GM10847 (cell line): ENCODE results near the gene IDS.

ENCODE experiments used
- POLR2A ChIP-seq: IDR thresholded peaks from 2 replicates; pipeline ENCODE4 v1.6.1; 2011; ENCODE audit not compliant: insufficient read length; ENCODE audit errors: extremely low read depth

The IDS gene

DNA sequence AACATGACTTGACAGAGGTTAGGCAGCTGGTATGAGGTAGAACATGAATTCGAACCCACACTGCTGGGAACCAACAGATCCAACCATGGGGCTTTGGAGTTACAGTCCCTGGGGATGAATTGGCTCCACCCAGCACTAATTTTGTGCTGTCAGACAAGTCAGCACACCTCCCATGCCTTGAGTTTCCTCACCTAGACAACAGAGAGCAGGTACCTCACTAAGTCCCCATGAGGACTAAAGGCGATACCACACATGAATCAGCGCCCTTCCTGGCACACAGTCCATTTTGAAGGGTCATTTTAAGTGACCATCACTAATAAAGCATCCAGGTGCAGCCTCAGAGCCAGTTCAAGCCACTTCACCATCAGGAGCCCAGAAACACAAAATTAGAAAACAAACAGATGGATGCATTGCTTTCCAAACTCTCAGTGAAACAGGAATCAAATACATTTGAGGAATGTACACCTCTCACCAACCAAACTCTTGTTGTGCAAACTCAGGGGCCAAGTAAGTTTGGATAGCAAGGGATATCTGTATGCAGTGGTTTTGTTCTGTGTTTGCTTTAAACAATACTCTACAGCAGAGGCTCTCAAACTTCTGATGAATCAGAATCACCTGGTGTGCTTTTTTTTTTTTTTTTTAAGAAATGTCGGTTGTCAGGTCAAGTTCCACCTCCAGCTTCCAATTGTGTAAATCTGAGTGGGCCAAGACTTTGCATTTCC is 10.1 kb downstream of the IDS start:
- TF ChIP-seq POLR2A: no peak

GRCh38 chrX:149493567-149494562 is 11.2 kb downstream of the IDS start:
- no peak for TF ChIP-seq POLR2A

- no peak for TF ChIP-seq POLR2A
These were observed 13.3 kb downstream of the IDS start for GRCh38 chrX:149491812-149492211.

- no peak for TF ChIP-seq POLR2A
These were observed 15.0 kb downstream of the IDS start for GRCh38 chrX:149490100-149490499.

DNA sequence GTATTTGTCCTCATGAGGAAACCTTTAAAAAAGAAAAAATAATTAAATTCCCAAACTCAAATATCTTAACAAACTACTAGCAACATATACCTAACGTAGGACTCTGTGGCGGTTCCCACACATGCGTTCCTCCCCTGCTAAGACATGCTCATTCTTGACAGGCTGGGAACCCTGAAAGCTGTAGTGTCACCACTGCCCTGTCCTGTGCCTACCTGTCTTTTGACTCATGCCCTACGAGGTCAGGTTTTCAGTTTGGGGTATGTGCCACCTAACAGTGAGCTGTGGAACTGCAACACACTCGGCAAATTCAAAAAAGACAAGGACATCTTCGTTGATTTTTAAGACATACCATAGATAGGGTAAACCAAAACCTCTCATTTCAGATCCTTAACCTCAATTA is 17.8 kb downstream of the IDS start:
- no peak for TF ChIP-seq POLR2A

- no peak for TF ChIP-seq POLR2A
These were observed 28.6 kb downstream of the IDS start for GRCh38 chrX:149476513-149476912.

- TF ChIP-seq POLR2A: no peak
These were observed 31.1 kb downstream of the IDS start for GRCh38 chrX:149473966-149474365.

DNA sequence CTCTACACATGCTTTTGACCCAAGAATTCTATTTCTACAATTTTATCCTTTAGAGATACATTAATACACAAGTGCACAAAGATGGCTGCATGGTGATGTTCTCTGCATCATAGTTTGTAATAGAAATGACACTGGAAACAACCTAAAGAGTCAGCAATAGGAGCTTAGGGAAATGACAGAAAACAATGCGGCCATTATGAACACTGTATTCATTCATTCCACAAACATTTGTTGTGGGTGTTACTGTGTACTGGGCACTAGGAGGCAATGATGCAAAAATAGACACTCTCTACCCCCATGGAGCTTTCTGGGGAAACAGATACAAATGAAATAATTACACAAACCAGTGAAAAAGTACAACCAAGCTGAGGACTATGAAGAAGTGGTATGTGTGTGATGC is 32.0 kb downstream of the IDS start:
- TF ChIP-seq POLR2A: no peak

- no peak for TF ChIP-seq POLR2A
These were observed 32.5 kb downstream of the IDS start for GRCh38 chrX:149472625-149473024.

- no peak for TF ChIP-seq POLR2A
These were observed 33.7 kb downstream of the IDS start for GRCh38 chrX:149471397-149471796.

DNA sequence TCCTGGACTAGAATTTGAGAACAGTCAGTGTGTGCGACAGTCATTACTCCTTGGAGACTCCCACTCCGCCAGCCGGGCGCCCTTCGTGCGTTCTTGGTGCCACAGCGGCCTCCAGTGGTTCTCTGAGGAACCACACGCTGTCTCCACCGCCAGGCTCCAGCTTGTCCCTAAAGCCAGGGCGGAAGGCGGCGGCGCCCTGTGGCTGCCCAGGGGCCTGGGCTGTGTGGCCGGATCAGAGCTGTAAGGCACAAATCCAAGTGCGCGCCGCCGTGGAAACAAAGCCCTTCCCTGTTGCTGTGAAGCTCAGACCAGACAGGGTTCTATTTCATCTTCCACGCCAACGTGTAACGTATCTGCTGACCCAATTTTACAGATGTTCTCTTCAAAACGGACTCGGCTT is 34.2 kb downstream of the IDS start:
- TF ChIP-seq POLR2A: no peak

DNA sequence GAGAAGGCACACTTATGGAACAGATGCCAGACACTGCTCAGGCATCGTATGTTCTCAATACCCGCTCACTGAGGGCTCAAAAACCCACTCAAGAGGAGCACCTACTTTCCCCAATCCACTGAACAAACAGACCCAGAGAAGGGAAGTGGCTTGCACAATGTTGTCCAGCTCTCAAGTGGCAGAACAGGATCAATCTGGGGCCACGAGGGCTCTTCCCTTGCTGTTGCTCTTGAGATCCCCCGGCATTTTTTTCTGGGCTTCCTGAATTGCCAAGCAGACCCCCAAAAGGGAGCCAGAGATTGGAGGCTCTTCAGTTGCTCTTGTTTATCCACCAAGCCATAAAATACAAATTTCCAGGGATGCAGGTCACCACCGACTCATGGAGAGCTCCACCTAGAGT is 35.7 kb downstream of the IDS start:
- no peak for TF ChIP-seq POLR2A

DNA sequence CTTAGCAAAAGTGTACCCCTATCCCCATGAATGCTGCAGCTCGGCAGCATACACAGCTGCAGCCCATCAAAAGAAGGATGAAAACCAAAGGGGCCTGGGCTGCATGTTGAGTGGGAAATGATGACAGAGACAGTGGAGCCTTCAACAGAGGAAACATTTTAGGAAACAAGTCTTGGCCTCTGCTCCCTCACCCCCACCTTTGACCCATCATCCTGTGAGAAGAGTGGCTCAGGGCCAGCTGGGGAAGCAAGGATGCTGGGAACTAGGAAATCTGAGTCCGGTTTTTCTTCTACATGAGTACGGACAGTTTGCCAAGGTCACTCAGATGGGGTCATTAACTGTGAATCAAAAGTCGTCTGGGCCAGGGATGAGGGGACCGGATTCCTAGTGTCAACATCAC is 37.2 kb downstream of the IDS start:
- TF ChIP-seq POLR2A: no peak

DNA sequence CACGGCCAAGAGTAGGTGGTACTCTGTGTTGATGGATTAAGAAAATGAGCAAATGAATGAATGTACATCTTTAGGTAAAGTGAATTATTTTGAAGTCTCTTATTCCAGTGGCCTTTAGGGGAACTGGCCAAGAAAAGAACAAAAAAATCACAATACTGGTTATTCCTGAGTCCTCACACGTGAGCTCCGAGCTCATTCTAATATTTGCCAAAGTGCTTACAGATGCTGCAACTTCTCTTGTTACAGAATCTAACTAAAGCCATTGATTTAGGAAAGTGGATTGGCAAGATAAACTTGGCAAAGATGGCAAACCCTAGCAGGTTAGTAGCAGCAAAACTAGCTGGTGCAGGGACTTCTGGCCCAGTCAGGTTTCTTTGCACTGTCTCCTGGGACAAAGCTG is 37.6 kb downstream of the IDS start:
- no peak for TF ChIP-seq POLR2A

- no peak for TF ChIP-seq POLR2A
These were observed 42.3 kb downstream of the IDS start for GRCh38 chrX:149462849-149463248.

GRCh38 chrX:149461746-149462145 is 43.4 kb downstream of the IDS start:
- TF ChIP-seq POLR2A: no peak

GRCh38 chrX:149458586-149458985 is 46.5 kb downstream of the IDS start:
- TF ChIP-seq POLR2A: no peak
